CD14-positive monocyte (primary cell): ENCODE data around the gene UACA. TPM values are rescaled to one million over a fixed set of nuclear protein-coding genes. Genes with fewer than 3 reads are reported as not detected.

ENCODE experiments used
- DNase-seq, 3 donors: peaks; one replicate each; pipeline ENCODE4 v3.0.0-alpha.2; 2011 to 2022
- H2AFZ ChIP-seq: 2 replicates; pipeline ENCODE4 v1.6.0; 2012; ENCODE audit warnings: mild to moderate bottlenecking, low read depth, low read length, inconsistent platforms; ENCODE audit not compliant: insufficient read depth, poor library complexity, severe bottlenecking
- H3K27ac ChIP-seq, 2 donors: 1 replicate in 1 of 2; 2 replicates in 1 of 2; pipeline ENCODE4 v1.5.1; 2012 to 2013; ENCODE audit warnings: low read length in 2 of 2, control low read depth in 1 of 2, inconsistent platforms in 1 of 2, low read depth in 1 of 2, mild to moderate bottlenecking in 1 of 2
- H3K27me3 ChIP-seq, 2 donors: one replicate each; pipeline versions ENCODE4 v1.6.0 to v1.6.1; 2011 to 2013; ENCODE audit warnings: low read length in 2 of 2; ENCODE audit not compliant: control insufficient read depth in 2 of 2, insufficient read depth in 2 of 2
- H3K36me3 ChIP-seq, 2 donors: replicated peaks in 1 of 2; 1 replicate in 1 of 2; 2 replicates in 1 of 2; pipeline versions ENCODE4 v1.5.1 to v1.6.1; 2012 to 2013; ENCODE audit warnings: low read length in 2 of 2, control low read depth in 1 of 2, inconsistent platforms in 1 of 2, mild to moderate bottlenecking in 1 of 2; ENCODE audit not compliant: insufficient read depth in 2 of 2, control insufficient read depth in 1 of 2
- H3K4me1 ChIP-seq, 2 donors: 1 replicate in 1 of 2; 2 replicates in 1 of 2; pipeline versions ENCODE4 v1.5.1 to v1.6.1; 2012 to 2013; ENCODE audit warnings: low read length in 2 of 2, control low read depth in 1 of 2, inconsistent platforms in 1 of 2, mild to moderate bottlenecking in 1 of 2, moderate library complexity in 1 of 2; ENCODE audit not compliant: insufficient read depth in 2 of 2, control insufficient read depth in 1 of 2
- H3K4me2 ChIP-seq: replicated peaks from 2 replicates; pipeline ENCODE3; 2012; ENCODE audit warnings: low read length, moderate library complexity, mild to moderate bottlenecking; ENCODE audit not compliant: poor library complexity, severe bottlenecking; ENCODE audit errors: extremely low read depth
- H3K4me3 ChIP-seq, 3 experiments: fragments of 200-600 bp in 1 of 3; sonication (generic) in 1 of 3; replicated peaks in 1 of 3; 1 replicate in 2 of 3; 2 replicates in 1 of 3; pipeline ENCODE4 v1.5.1; 2011 to 2013; ENCODE audit warnings: low read length in 3 of 3, mild to moderate bottlenecking in 3 of 3, control low read depth in 2 of 3, low read depth in 2 of 3, inconsistent platforms in 1 of 3, moderate library complexity in 1 of 3
- H3K79me2 ChIP-seq: 2 replicates; pipeline ENCODE4 v1.6.0; 2012; ENCODE audit warnings: mild to moderate bottlenecking, control low read depth, inconsistent platforms, low read length, moderate library complexity; ENCODE audit not compliant: insufficient read depth
- H3K9ac ChIP-seq: 2 replicates; pipeline ENCODE4 v1.6.0; 2017; ENCODE audit warnings: low read length, mild to moderate bottlenecking; ENCODE audit not compliant: insufficient read depth, poor library complexity, severe bottlenecking
- H3K9me3 ChIP-seq, 2 donors: replicated peaks in 1 of 2; 1 replicate in 1 of 2; 2 replicates in 1 of 2; pipeline versions ENCODE4 v1.5.1 to v1.6.1; 2012 to 2013; ENCODE audit warnings: low read length in 2 of 2, control low read depth in 1 of 2; ENCODE audit not compliant: control insufficient read depth in 1 of 2, insufficient read depth in 1 of 2
- H4K20me1 ChIP-seq: 2 replicates; pipeline ENCODE4 v1.6.0; 2012; ENCODE audit warnings: mild to moderate bottlenecking, low read length, control low read depth, moderate library complexity; ENCODE audit not compliant: insufficient read depth
- H3K27ac Mint-ChIP-seq, 7 donors: one replicate each; pipeline ENCODE4 v1.8.0; 2020; ENCODE audit warnings: mild to moderate bottlenecking in 7 of 7, mixed read lengths in 7 of 7, moderate library complexity in 6 of 7, inconsistent platforms in 2 of 7
- H3K27me3 Mint-ChIP-seq, 3 donors: one replicate each; pipeline ENCODE4 v1.8.0; 2021 to 2022; ENCODE audit warnings: low read depth in 3 of 3, mild to moderate bottlenecking in 3 of 3, mixed read lengths in 3 of 3, moderate library complexity in 3 of 3, inconsistent platforms in 1 of 3
- H3K36me3 Mint-ChIP-seq, 2 donors: one replicate each; pipeline ENCODE4 v1.8.0; 2020; ENCODE audit warnings: mixed read lengths in 2 of 2, inconsistent platforms in 1 of 2, mild to moderate bottlenecking in 1 of 2
- H3K4me1 Mint-ChIP-seq: one replicate; pipeline ENCODE4 v1.8.0; 2020; ENCODE audit warnings: mild to moderate bottlenecking, mixed read lengths
- H3K4me3 Mint-ChIP-seq, 2 donors: one replicate each; pipeline ENCODE4 v1.8.0; 2020; ENCODE audit warnings: mild to moderate bottlenecking in 2 of 2, mixed read lengths in 2 of 2, moderate library complexity in 1 of 2
- H3K9me3 Mint-ChIP-seq, 7 donors: one replicate each; pipeline ENCODE4 v1.8.0; 2020 to 2022; ENCODE audit warnings: mixed read lengths in 7 of 7, mild to moderate bottlenecking in 6 of 7, moderate library complexity in 6 of 7, inconsistent platforms in 2 of 7
- CTCF ChIP-seq: fragments of 200-600 bp; IDR thresholded peaks from one replicate; pipeline ENCODE4 v1.8.0; 2022; ENCODE audit warnings: antibody characterized with exemption, mild to moderate bottlenecking
- WGBS: methylation state at CpG from one replicate; pipeline ENCODE4 v1.1.5; 2013; ENCODE audit warnings: missing lambda C conversion rate; ENCODE audit not compliant: insufficient coverage; 5-methylcytosine and 5-hydroxymethylcytosine counted together
- intact Hi-C, 2 donors: fragments of 100-400 bp; cut with micrococcal nuclease; formaldehyde crosslinking; loops; one replicate each; pipeline versions ENCODE4 v1.15.0 to v1.15.1; 2023
- polyA plus RNA-seq, 3 donors: library from polyadenylated mRNA; depleted of rRNA in 1 of 3; unstranded in 2 of 3; stranded (reverse) in 1 of 3; fragments of 300-500 nt in 2 of 3; fragments of >200 nt in 1 of 3; fragmentation: Illumina TruSeq in 2 of 3; gene quantifications; 1 replicate in 2 of 3; 2 replicates in 1 of 3; pipeline ENCODE4 v1.2.3, GENCODE V29; 2012 to 2021

Gene UACA
- polyA plus RNA-seq, 3 donors = 1.7 to 3.1 (median 2.4) TPM

GRCh38 chr15:70659662-70660061 is 103.7 kb downstream of the UACA start:
- H3K27ac ChIP-seq = no peak overlapping the region
- peaks cover 2% of the 10 kb centered on the region for H3K4me1 Mint-ChIP-seq
- H3K27ac Mint-ChIP-seq = no peak overlapping the region
- intact Hi-C loops = no loop called here
- no peaks in the 10 kb centered on the region for H3K4me1 ChIP-seq
- no peak for DNase-seq
- H4K20me1 ChIP-seq = no peaks in the 10 kb centered on the region
- H3K4me2 ChIP-seq = no peak overlapping the region
- H3K36me3 Mint-ChIP-seq = peaks cover 0 to 1% of the 10 kb centered on the region in 2 donors
- H3K27me3 ChIP-seq = no peaks in the 10 kb centered on the region
- H3K9ac ChIP-seq = no peak overlapping the region
- H3K9me3 ChIP-seq = no peaks in the 10 kb centered on the region
- H3K4me3 Mint-ChIP-seq = no peak overlapping the region
- no peaks in the 10 kb centered on the region for H3K9me3 Mint-ChIP-seq
- H3K79me2 ChIP-seq = no peaks in the 10 kb centered on the region
- H3K27me3 Mint-ChIP-seq = peaks cover 0 to 1% (median 0%) of the 10 kb centered on the region in 3 donors
- no CpG with 5 or more reads among the region's 3 CpGs for WGBS
- no peak overlapping the region for H2AFZ ChIP-seq
- TF ChIP-seq CTCF = no peak
- no peaks in the 10 kb centered on the region for H3K36me3 ChIP-seq
- H3K4me3 ChIP-seq = no peak overlapping the region

- Histone ChIP-seq H3K27me3 (no peaks in the 10 kb centered on the region), H3K27ac (no peak overlapping the region), H3K79me2 (no peaks in the 10 kb centered on the region), H2AFZ (no peak overlapping the region), H4K20me1 (no peaks in the 10 kb centered on the region), H3K36me3 (no peaks in the 10 kb centered on the region), H3K4me3 (no peak overlapping the region), H3K9me3 (no peaks in the 10 kb centered on the region), H3K4me1 (no peaks in the 10 kb centered on the region), H3K4me2 (no peak overlapping the region), H3K9ac (no peak overlapping the region)
- WGBS = no CpG with 5 or more reads among the region's 3 CpGs
- Mint-ChIP-seq H3K27me3 (peaks cover 0 to 1% (median 0%) of the 10 kb centered on the region in 3 donors), H3K36me3 (peaks cover 0 to 1% of the 10 kb centered on the region in 2 donors), H3K4me3 (no peak overlapping the region), H3K4me1 (peaks cover 2% of the 10 kb centered on the region), H3K27ac (no peak overlapping the region), H3K9me3 (no peaks in the 10 kb centered on the region)
- DNase-seq = no peak
- TF ChIP-seq CTCF = no peak
- intact Hi-C loops = no loop called here
Observed at GRCh38 chr15:70658641-70659040, 104.7 kb downstream of the UACA start.
